ENCODE results near the gene SEMA3C.

DNA sequence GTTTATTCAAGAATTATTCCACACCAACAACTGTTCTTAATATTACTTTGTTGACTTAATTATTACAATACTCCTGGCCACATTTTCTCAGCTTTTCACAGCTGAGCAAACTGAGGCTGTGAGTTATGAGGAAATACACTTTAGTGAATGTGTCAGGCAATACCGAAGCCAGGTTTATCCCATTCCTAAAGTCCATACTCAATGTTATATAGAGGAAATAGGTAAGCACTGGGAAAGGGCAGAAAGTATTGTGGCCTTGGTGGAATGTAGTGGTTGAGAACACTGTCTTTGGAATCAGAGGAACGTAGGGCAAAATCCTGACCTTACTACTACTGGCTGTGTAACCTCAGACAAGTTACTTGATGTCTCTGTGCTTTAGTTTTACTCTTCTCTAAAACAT, 169.6 kb downstream of the SEMA3C start:
- TF ChIP-seq, protein P1, sequence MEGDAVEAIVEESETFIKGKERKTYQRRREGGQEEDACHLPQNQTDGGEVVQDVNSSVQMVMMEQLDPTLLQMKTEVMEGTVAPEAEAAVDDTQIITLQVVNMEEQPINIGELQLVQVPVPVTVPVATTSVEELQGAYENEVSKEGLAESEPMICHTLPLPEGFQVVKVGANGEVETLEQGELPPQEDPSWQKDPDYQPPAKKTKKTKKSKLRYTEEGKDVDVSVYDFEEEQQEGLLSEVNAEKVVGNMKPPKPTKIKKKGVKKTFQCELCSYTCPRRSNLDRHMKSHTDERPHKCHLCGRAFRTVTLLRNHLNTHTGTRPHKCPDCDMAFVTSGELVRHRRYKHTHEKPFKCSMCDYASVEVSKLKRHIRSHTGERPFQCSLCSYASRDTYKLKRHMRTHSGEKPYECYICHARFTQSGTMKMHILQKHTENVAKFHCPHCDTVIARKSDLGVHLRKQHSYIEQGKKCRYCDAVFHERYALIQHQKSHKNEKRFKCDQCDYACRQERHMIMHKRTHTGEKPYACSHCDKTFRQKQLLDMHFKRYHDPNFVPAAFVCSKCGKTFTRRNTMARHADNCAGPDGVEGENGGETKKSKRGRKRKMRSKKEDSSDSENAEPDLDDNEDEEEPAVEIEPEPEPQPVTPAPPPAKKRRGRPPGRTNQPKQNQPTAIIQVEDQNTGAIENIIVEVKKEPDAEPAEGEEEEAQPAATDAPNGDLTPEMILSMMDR (IDR thresholded peaks at IDR 0.05), result no peak
- no peak for TF ChIP-seq POLR2A (IDR thresholded peaks at IDR 0.05)

Measured in upper lobe of left lung (tissue), 4 donors.